HEK293T (cell line): ENCODE data around the gene TMEM79.

Experiments
- BHLHE40 ChIP-seq: fragments of 450-650 bp; IDR thresholded peaks from 2 replicates; pipeline ENCODE4 v1.6.1; 2016; ENCODE audit warnings: mild to moderate bottlenecking, moderate library complexity, borderline replicate concordance
- ELF4 ChIP-seq: fragments of 450-650 bp; IDR thresholded peaks from 2 replicates; pipeline ENCODE4 v1.6.1; 2017; ENCODE audit warnings: antibody characterized with exemption
- FOXM1 ChIP-seq: fragments of 450-650 bp; IDR thresholded peaks from 2 replicates; pipeline ENCODE4 v1.6.1; 2017; ENCODE audit warnings: mild to moderate bottlenecking, borderline replicate concordance

- TF ChIP-seq ELF4 (no peak), FOXM1 (no peak), BHLHE40 (no peak)
These were observed 5.7 kb downstream of the TMEM79 start for GRCh38 chr1:156289857-156290256.
